Psoas muscle (tissue), 8 donors: ENCODE data around the gene APOA5. TPM values are rescaled to one million over a fixed set of nuclear protein-coding genes. Genes with fewer than 3 reads are reported as not detected.

ENCODE experiments used
- ATAC-seq, 4 donors: fragments of 200-7000 bp; cut with Tn5 transposase; one replicate each; pipeline ENCODE4 v1.9.1; 2020; ENCODE audit warnings: moderate library complexity in 3 of 4, mild to moderate bottlenecking in 2 of 4
- DNase-seq, 2 donors: peaks; one replicate each; pipeline ENCODE4 v3.0.0-alpha.2; 2020
- H3K27ac ChIP-seq: fragments of 200-600 bp; one replicate; pipeline ENCODE4 v1.8.0; 2022
- H3K27me3 ChIP-seq, 3 donors: fragments of 200-600 bp in 1 of 3; one replicate each; pipeline versions ENCODE4 v1.6.1 to v1.8.0; 2013 to 2022; ENCODE audit warnings: low read length in 2 of 3, mild to moderate bottlenecking in 2 of 3, moderate library complexity in 1 of 3; ENCODE audit not compliant: insufficient read depth in 3 of 3
- H3K36me3 ChIP-seq, 2 donors: fragments of 200-600 bp in 1 of 2; one replicate each; pipeline versions ENCODE4 v1.6.1 to v1.8.0; 2013 to 2022; ENCODE audit warnings: low read depth in 1 of 2, mild to moderate bottlenecking in 1 of 2, moderate library complexity in 1 of 2; ENCODE audit not compliant: insufficient read depth in 1 of 2
- H3K4me1 ChIP-seq: fragments of 200-600 bp; one replicate; pipeline ENCODE4 v1.8.0; 2022
- H3K4me3 ChIP-seq: fragments of 200-600 bp; one replicate; pipeline ENCODE4 v1.8.0; 2022; ENCODE audit warnings: mild to moderate bottlenecking
- H3K9me3 ChIP-seq: fragments of 200-600 bp; one replicate; pipeline ENCODE4 v1.8.0; 2022
- WGBS, 3 donors: extraction: QIAGEN DNeasy Blood & Tissue Kit; methylation state at CpG; one replicate each; pipeline versions ENCODE4 v1.1.6 to v1.1.7; 2013; 5-methylcytosine and 5-hydroxymethylcytosine counted together
- intact Hi-C, 2 donors: fragments of 100-400 bp; cut with DNase I; formaldehyde crosslinking; loops; one replicate each; pipeline versions ENCODE4 v1.11.0 to v1.14.2; 2022
- polyA plus RNA-seq, 3 donors: library from polyadenylated mRNA; stranded (reverse); fragments of 200-250 nt; gene quantifications; one replicate each; pipeline ENCODE4 v1.2.3, GENCODE V29; 2013
- total RNA-seq, 4 donors: library from RNA; stranded (reverse); fragmentation: NEBNext Ultra II Directional in 2 of 4; extraction: Animal tissue kit (Norgen Biotek cat#: 25700) in 2 of 4; gene quantifications; one replicate each; pipeline versions ENCODE4 v1.2.1 to v1.2.4, GENCODE V29; 2021 to 2023
- TF ChIP-seq, protein P1 (sequence below): fragments of 200-600 bp; IDR thresholded peaks from one replicate; pipeline ENCODE4 v1.8.0; 2022; ENCODE audit warnings: antibody characterized with exemption
- donor health status: healthy with polysubstance abuse.
- donor health status: DM: no; HTN: no; CAD: no; lungs with moderate emphysema.
- donor health status: Bipolar disorder and iron deficiency.
- donor health status: healthy.
- donor health status: DM: yes; HTN: yes; CAD: no.
- donor health status: DM: no; HTN: no; CAD: no.
- donor health status: DM: no; HTN: no; CAD: no.
- donor health status: DM: yes; HTN: yes; CAD: no.

Gene APOA5
- total and polyA plus RNA-seq, 7 donors = 0.05 TPM; not detected in 6

DNA sequence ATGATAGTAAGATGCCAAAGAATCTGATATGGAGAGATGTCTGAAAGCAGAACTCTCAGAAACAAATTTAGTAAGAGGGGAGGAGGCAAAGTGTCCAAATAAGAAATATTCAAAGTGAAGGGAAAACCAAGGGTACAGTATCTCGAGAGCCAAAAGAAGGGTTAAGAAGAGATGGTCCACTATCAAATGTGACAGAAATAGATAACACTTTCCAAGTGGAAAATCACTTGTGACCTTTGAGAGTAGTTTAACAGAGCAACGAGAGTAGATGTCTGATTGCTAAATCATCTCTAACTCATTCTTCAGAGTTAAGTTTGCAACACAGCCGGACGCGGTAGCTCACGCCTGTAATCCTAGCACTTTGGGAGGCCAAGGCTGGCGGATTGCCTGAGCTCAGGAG lies 14.6 kb downstream of the APOA5 start:
- no peaks in the 10 kb centered on the region for H3K9me3 ChIP-seq
- no peak overlapping the region for H3K4me3 ChIP-seq
- DNase-seq (no peak), ATAC-seq (no peak)
- WGBS, 3 donors = 43 to 76% (median 50%) methylated on average over 7 of the region's 7 CpGs
- intact Hi-C loops = no loop called here
- H3K4me1 ChIP-seq = peaks cover 4% of the 10 kb centered on the region
- no peaks in the 10 kb centered on the region for H3K27me3 ChIP-seq
- H3K36me3 ChIP-seq = peaks cover 6 to 63% of the 10 kb centered on the region in 2 donors
- TF ChIP-seq, protein P1, sequence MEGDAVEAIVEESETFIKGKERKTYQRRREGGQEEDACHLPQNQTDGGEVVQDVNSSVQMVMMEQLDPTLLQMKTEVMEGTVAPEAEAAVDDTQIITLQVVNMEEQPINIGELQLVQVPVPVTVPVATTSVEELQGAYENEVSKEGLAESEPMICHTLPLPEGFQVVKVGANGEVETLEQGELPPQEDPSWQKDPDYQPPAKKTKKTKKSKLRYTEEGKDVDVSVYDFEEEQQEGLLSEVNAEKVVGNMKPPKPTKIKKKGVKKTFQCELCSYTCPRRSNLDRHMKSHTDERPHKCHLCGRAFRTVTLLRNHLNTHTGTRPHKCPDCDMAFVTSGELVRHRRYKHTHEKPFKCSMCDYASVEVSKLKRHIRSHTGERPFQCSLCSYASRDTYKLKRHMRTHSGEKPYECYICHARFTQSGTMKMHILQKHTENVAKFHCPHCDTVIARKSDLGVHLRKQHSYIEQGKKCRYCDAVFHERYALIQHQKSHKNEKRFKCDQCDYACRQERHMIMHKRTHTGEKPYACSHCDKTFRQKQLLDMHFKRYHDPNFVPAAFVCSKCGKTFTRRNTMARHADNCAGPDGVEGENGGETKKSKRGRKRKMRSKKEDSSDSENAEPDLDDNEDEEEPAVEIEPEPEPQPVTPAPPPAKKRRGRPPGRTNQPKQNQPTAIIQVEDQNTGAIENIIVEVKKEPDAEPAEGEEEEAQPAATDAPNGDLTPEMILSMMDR = no peak
- no peak overlapping the region for H3K27ac ChIP-seq

DNA sequence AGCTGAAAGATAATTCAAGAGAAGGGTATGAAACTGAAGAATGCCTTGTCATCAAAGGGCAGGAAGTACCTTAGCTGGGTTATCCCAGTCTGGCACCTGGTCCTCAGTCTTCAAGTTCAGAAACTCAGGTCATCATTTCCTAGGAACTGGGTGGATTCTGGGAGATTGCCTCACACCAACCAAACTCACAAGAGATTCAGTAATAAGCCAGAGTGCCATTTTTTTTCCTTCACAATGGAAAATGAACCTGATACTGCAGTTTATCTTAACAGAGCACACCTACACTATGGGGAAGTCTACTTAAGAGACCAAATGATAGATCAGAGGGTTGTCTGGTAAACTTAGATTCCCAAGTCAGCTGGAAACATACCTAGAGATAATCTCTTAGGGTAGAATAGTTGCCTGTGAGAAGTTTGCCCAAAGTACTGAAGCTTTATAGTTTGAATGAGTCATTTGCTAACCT lies 15.1 kb downstream of the APOA5 start:
- H3K27me3 ChIP-seq = no peaks in the 10 kb centered on the region
- intact Hi-C loops = no loop called here
- no peak overlapping the region for H3K4me3 ChIP-seq
- TF ChIP-seq, protein P1 = no peak
- H3K36me3 ChIP-seq = peaks cover 4 to 58% of the 10 kb centered on the region in 2 donors
- no peak for DNase-seq
- H3K27ac ChIP-seq = no peak overlapping the region
- no peak for ATAC-seq
- no peaks in the 10 kb centered on the region for H3K9me3 ChIP-seq
- peaks cover 8% of the 10 kb centered on the region for H3K4me1 ChIP-seq

DNA sequence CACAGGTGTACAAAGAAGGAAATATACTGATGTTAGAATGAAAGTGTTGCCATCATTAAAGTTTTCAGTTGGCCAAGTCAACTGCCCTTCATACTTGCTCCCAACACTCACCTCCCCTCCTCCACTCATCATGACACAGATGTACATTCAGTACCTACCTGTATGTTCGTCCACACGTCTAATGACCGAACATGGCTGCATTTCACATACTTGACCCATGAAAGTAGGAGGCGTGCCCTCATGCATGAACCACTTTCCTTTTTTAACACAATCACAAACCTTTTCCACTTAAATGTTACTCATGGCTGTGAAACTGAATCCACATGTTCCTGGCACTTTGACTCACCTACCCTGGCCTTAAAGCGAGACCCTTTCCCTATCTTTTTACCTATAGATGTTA lies 15.7 kb downstream of the APOA5 start:
- WGBS, 3 donors = 83 to 97% (median 93%) methylated on average over 5 of the region's 5 CpGs
- peaks cover 14% of the 10 kb centered on the region for H3K4me1 ChIP-seq
- no peak for ATAC-seq
- H3K36me3 ChIP-seq = peaks cover 4 to 53% of the 10 kb centered on the region in 2 donors
- DNase-seq = no peak
- TF ChIP-seq, protein P1 = no peak
- H3K9me3 ChIP-seq = no peaks in the 10 kb centered on the region
- no peaks in the 10 kb centered on the region for H3K27me3 ChIP-seq
- intact Hi-C loops = no loop called here
- H3K4me3 ChIP-seq = no peak overlapping the region
- no peak overlapping the region for H3K27ac ChIP-seq

DNA sequence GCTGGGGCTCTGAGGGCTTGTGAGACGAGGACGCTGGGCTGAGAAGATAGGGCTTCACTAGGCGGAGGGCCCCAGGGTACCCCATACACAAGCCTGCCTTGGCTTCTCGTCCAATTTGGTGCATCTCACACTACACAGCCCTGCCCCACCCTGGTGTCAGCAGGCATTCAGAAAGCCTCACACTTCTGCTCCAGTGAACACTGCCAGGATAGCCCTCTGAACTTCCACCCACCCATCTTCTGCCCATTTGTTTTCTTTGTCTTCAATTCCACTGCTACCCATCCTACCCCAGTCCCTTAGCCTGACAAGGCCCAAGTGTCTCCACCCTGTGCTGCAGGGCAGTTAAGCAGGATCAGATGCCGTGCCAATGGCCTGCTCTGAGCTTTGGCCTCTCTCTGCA lies 17.0 kb downstream of the APOA5 start:
- Histone ChIP-seq H3K4me3 (no peak overlapping the region), H3K9me3 (no peaks in the 10 kb centered on the region), H3K27me3 (no peaks in the 10 kb centered on the region), H3K27ac (no peak overlapping the region), H3K4me1 (peaks cover 18% of the 10 kb centered on the region), H3K36me3 (peaks cover 4 to 43% of the 10 kb centered on the region in 2 donors)
- TF ChIP-seq, protein P1 = no peak
- WGBS, 3 donors = 87 to 93% (median 88%) methylated on average over 5 of the region's 5 CpGs
- ATAC-seq = no peak
- intact Hi-C loops = loop anchor here in 1 of 2 donors (5.0 kb wide), 1 partner anchor 458 kb away; the partner anchor contains the start of genes PCSK7 and RNF214
- no peak for DNase-seq
